AG09319 (cell line): ENCODE measurements around the gene VTN.
A peak's percentile ranks its signal among the peaks of the same experiment; 100 is the strongest.

Experiments
- DNase-seq: peaks from one replicate; pipeline ENCODE4 v3.0.0-alpha.2; 2010; ENCODE audit warnings: low read depth; ENCODE audit errors: extremely low read depth
- TF ChIP-seq, protein P1 (sequence below): IDR thresholded peaks from 2 replicates; pipeline ENCODE4 v1.5.1; 2011; ENCODE audit warnings: low read depth, mild to moderate bottlenecking, inconsistent platforms, low read length, moderate library complexity

Gene VTN

DNA sequence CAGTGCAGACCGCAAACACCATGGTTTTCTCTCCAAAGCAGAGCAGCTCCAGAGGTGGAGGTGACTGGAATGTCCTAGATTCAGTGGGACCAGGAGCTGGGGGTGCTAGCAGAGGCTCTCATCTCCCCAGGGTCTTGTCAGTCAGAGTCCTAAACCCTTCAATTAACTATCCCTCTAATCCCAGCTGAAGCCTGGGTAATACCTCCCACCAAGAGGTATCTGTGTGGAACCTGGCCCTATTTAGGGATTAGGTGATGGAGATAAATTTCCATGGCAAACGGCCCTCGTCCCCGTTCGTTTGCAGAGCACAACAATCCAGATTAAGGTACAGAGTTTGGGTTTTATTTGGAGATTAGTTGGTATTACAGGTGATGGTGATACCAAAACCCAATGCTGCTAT is 6.9 kb downstream of the VTN start:
- DNase-seq, result no peak
- TF ChIP-seq, protein P1, sequence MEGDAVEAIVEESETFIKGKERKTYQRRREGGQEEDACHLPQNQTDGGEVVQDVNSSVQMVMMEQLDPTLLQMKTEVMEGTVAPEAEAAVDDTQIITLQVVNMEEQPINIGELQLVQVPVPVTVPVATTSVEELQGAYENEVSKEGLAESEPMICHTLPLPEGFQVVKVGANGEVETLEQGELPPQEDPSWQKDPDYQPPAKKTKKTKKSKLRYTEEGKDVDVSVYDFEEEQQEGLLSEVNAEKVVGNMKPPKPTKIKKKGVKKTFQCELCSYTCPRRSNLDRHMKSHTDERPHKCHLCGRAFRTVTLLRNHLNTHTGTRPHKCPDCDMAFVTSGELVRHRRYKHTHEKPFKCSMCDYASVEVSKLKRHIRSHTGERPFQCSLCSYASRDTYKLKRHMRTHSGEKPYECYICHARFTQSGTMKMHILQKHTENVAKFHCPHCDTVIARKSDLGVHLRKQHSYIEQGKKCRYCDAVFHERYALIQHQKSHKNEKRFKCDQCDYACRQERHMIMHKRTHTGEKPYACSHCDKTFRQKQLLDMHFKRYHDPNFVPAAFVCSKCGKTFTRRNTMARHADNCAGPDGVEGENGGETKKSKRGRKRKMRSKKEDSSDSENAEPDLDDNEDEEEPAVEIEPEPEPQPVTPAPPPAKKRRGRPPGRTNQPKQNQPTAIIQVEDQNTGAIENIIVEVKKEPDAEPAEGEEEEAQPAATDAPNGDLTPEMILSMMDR, result no peak

DNA sequence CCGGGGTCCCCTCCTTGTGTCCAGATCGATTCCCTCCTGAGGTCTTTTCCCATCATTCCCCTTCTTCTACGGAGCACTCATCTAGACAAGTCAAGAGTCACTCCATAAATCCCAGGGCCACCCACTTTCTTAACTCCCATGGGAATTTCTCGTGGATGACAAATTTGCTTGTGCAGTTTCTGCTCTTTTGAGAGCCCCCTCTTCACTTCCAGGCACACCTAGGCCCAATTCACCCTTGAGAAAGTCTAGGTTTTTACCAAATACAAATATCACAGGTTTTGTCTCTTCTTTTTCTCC is 12.3 kb downstream of the VTN start:
- no peak for DNase-seq

DNA sequence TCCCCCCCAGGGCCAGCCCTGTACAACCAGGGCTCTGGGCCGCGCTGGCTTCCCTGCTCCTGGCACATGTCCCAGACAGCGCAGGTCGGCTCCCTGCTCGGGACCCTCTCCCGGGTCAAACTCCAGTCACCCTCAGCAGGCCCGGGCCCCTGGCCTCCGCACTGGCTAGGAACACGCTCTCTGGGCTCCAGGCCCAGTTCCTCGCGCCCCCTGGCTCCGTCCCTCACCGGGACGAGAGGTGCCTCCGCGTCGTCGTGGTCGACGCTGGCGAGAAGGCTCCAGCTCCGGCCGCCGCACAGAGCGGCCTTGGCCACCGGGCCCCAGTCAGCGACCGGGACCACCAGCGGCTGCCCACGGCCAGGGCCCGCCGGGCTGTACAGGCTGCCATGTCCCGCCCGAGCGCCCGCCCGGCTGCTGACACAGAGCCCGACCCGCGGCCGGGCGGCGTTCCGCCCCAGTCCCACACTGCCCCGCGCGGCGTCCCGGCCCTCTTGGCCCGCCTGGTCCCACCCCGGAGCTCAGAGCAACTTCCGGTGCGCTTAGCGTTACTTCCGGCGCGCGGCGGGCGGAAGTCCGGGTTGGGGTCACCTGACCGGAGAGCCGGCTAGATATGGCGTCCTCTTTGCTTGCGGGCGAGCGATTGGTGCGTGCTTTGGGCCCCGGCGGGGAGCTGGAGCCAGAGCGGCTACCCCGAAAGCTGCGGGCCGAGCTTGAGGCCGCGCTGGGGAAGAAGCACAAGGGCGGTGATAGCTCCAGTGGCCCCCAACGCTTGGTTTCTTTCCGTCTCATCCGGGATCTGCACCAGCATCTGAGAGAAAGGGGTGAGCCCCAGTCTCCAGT is 12.8 kb downstream of the VTN start, which contains the start of gene POLDIP2:
Gene POLDIP2 (minus strand): TSS at position 467 of the 840 bp plus-strand sequence. CDS start 79 bp downstream, at position 388.
- peak; percentile 83 for DNase-seq
- TF ChIP-seq, protein P1, result no peak

More for the DNA sequence above, 12.3 kb downstream of the VTN start:
- TF ChIP-seq, protein P1, result no peak

DNA sequence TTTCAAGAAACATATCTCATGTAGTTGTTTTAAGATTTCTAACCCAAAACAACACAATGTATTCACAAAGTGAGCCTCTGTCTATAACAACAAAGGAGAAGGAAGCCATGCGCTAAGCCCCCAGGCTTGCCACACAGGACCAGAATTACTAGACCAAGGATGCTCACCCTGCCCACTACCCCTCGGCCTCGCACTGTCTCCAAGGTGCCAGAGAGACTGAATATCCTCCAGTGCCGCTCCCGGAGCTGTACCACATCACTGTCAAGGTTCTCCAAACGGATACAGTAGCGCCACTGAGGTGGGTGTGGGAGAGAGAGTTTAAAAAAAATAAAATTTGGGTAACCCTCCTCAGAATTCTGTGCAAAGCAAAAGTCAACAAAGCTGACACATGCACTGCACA is 19.8 kb downstream of the VTN start:
- DNase-seq, result no peak
- TF ChIP-seq, protein P1, result no peak

DNA sequence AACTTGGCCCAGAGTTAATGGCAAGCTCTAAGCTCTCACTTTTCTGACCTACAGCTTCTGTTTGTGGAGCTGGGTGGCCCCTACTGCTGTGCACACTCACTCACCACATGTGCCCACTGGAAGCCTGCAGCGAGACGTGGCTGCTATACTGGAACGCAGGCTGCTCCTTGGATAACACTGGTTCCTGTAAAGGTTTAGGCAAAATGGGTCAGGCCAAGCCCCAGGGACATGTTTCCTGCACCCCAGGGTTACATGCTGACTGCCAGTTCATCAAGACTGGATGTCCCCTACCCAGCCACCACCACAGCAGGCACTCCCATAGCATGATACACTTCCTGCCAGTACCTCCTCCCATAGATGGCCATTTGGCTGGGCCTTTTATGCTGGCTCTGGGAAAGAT is 21.1 kb downstream of the VTN start:
- no peak for DNase-seq
- TF ChIP-seq, protein P1, result no peak

DNA sequence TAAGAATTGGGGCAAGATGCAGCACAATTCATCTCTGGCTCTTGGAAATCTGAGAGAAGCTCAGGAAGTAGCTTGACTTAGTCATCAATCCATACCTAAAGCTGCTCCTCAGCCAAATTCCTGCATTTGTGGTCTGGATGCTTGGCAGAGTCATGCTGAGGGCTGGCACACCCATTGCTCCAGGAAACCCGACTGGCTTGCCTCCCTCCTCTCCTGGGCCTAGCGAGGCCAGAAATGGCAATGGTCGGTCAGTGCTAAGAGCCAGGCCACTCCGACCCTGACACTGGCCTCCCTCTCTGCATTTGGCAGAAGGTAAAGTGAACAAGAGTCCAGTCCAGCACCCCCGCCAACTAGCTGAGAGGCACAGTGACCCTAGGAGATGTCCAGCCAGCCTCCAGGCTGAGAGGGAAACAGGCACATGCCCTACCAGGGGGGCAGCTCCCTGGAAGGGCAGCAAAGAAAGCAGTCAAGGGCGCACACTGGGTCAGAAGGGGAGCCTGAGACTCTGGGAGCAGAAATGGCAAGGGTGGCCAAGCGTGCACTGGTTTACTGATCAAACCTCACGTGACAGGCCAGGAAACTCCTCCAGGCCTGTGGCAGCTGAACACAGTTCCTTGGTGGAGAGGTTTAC is 22.7 kb downstream of the VTN start:
- peak; percentile 75 for DNase-seq
- TF ChIP-seq, protein P1, result no peak

DNA sequence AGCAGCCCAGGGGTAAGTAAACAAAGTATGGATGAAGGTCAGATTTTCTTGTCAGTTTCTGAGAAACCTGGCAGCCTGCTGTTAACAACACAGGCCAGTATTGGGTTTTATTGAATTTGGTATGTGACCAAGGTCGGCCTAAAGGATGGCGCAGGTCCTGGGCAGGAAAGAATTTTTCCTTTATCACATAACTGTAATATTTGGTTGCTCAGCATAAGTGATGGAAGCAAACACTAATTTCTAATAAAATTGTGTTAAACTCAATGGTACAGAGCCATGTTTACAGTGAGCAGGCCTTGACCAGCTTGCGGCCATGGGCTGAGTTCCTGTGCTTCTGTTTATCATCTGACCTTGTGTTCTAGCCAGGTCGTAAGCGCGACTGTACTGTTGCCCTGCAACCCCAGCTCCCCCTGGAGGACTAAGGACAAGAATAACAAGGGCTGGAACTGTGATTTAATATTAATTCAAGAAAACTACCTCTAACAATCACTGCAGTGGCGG is 23.3 kb downstream of the VTN start:
- TF ChIP-seq, protein P1, result peak; percentile 39
- peak; percentile 31 for DNase-seq
